ENCODE results near the gene HNRNPM. TPM values are rescaled to one million over a fixed set of nuclear protein-coding genes. Genes with fewer than 3 reads are reported as not detected.

The HNRNPM gene
- total RNA-seq, 1 donor from 2014 or later, result 152 TPM

Other genes with a start within 250 kb of the HNRNPM start
- 20.7 TPM for gene CERS4, start 235.6 kb upstream of the HNRNPM start, total RNA-seq
- 52.2 TPM for gene CD320, start 136.6 kb upstream of the HNRNPM start, total RNA-seq
- gene NDUFA7, start 123.6 kb upstream of the HNRNPM start, total RNA-seq, result 45.2 TPM
- 1,184 TPM for gene RPS28, start 123.5 kb upstream of the HNRNPM start, total RNA-seq
- gene KANK3, start 101.7 kb upstream of the HNRNPM start, total RNA-seq, result 7.7 TPM
- 5.3 TPM for gene ANGPTL4, start 80.8 kb upstream of the HNRNPM start, total RNA-seq
- gene RAB11B, start 54.6 kb upstream of the HNRNPM start, total RNA-seq, result 170 TPM
- gene MARCHF2, start 31.7 kb upstream of the HNRNPM start, total RNA-seq, result 45.8 TPM
- gene PRAM1, start 57.7 kb downstream of the HNRNPM start, total RNA-seq, result 4.8 TPM
- 32.8 TPM for gene ZNF414, start 69.2 kb downstream of the HNRNPM start, total RNA-seq
- gene MYO1F, start 132.5 kb downstream of the HNRNPM start, total RNA-seq, result 47.2 TPM
- gene ADAMTS10, start 165.7 kb downstream of the HNRNPM start, total RNA-seq, result 32.6 TPM
- not detected for gene NFILZ, start 185.7 kb downstream of the HNRNPM start, total RNA-seq